HUES64 (cell line): ENCODE measurements around the gene MED16.

Experiments used
- H3K27ac ChIP-seq: 2 replicates; pipeline ENCODE4 v1.7.0; 2013; ENCODE audit warnings: low read depth, low read length, inconsistent platforms
- H3K27me3 ChIP-seq: 2 replicates; pipeline ENCODE4 v1.6.1; 2013; ENCODE audit warnings: mild to moderate bottlenecking, low read length; ENCODE audit not compliant: insufficient read depth
- H3K36me3 ChIP-seq: 2 replicates; pipeline ENCODE4 v1.6.1; 2013; ENCODE audit warnings: mild to moderate bottlenecking, low read length; ENCODE audit not compliant: insufficient read depth
- H3K4me1 ChIP-seq: 2 replicates; pipeline ENCODE4 v1.6.1; 2013; ENCODE audit warnings: mild to moderate bottlenecking, low read length, moderate library complexity; ENCODE audit not compliant: insufficient read depth
- H3K4me3 ChIP-seq: 2 replicates; pipeline ENCODE4 v1.5.1; 2013; ENCODE audit warnings: mild to moderate bottlenecking, low read length, moderate library complexity
- H3K9ac ChIP-seq: 2 replicates; pipeline ENCODE4 v1.6.1; 2013; ENCODE audit warnings: mild to moderate bottlenecking, low read depth, low read length
- H3K9me3 ChIP-seq: 2 replicates; pipeline ENCODE4 v1.6.1; 2013; ENCODE audit warnings: low read depth, low read length; ENCODE audit not compliant: insufficient read depth
- WGBS: fragments of 150-250, 120-280 bp; methylation state at CpG from one replicate; pipeline ENCODE4 v1.1.7; 2013; ENCODE audit warnings: missing lambda C conversion rate; 5-methylcytosine and 5-hydroxymethylcytosine counted together

The MED16 gene

GRCh38 chr19:917323-918151 lies 24.6 kb upstream of the MED16 start, which contains the start of gene KISS1R:
Gene KISS1R (plus strand): TSS chr19:917333. CDS start chr19:917503, 170 bp downstream.
- no peaks in the 10 kb centered on the region for H3K9me3 ChIP-seq
- H3K4me1 ChIP-seq, result peaks cover 2% of the 10 kb centered on the region; the same call in 1 of the 2 replicates
- H3K27ac ChIP-seq, result no peak within 1 kb of the TSS
- no peaks in the 10 kb centered on the region for H3K36me3 ChIP-seq
- WGBS, result under 1% methylated on average over 87 of the region's 87 CpGs
- H3K9ac ChIP-seq, result peak within 1 kb of the TSS; percentile 38; the same call in 1 of the 2 replicates
- H3K27me3 ChIP-seq, result peaks cover 50% of the 10 kb centered on the region
- peak within 1 kb of the TSS; percentile 67 for H3K4me3 ChIP-seq

GRCh38 chr19:916645-917322 lies 23.8 kb upstream of the MED16 start:
- no peak overlapping the region for H3K27ac ChIP-seq
- no peaks in the 10 kb centered on the region for H3K9me3 ChIP-seq
- peaks cover 50% of the 10 kb centered on the region for H3K27me3 ChIP-seq
- H3K4me1 ChIP-seq, result peaks cover 2% of the 10 kb centered on the region; the same call in 1 of the 2 replicates
- no peaks in the 10 kb centered on the region for H3K36me3 ChIP-seq
- peak overlapping the region; percentile 67 for H3K4me3 ChIP-seq
- peak overlapping the region; percentile 38; the same call in 1 of the 2 replicates for H3K9ac ChIP-seq
- WGBS, result 5% methylated on average over 32 of the region's 35 CpGs

GRCh38 chr19:913080-913748 lies 20.2 kb upstream of the MED16 start, which contains the start of gene R3HDM4:
Gene R3HDM4 (minus strand): TSS chr19:913219. CDS start chr19:913157, 62 bp downstream.
- Histone ChIP-seq H3K36me3 (no peaks in the 10 kb centered on the region), H3K9me3 (no peaks in the 10 kb centered on the region), H3K27ac (peak within 1 kb of the TSS; percentile 41; the same call in 1 of the 2 replicates), H3K9ac (peak within 1 kb of the TSS; percentile 47; the same call in 1 of the 2 replicates), H3K27me3 (peaks cover 18% of the 10 kb centered on the region), H3K4me3 (peak within 1 kb of the TSS; percentile 79), H3K4me1 (0 out of 2 replicates have a peak, but pooled peaks cover 4% of the 10 kb centered on the region)
- 2% methylated on average over 76 of the region's 76 CpGs for WGBS

GRCh38 chr19:912181-913079 lies 19.4 kb upstream of the MED16 start:
- peak overlapping the region; percentile 41; the same call in 1 of the 2 replicates for H3K27ac ChIP-seq
- WGBS, result 14% methylated on average over 49 of the region's 69 CpGs

GRCh38 chr19:911197-912033 lies 18.4 kb upstream of the MED16 start:
- Histone ChIP-seq H3K4me1 (0 out of 2 replicates have a peak, but pooled peaks cover 4% of the 10 kb centered on the region), H3K36me3 (no peaks in the 10 kb centered on the region), H3K9ac (no peak overlapping the region), H3K27me3 (no peaks in the 10 kb centered on the region), H3K9me3 (no peaks in the 10 kb centered on the region), H3K4me3 (peak overlapping the region; percentile 30), H3K27ac (no peak overlapping the region)
- 92% methylated on average over 53 of the region's 54 CpGs for WGBS

More at GRCh38 chr19:912181-913079, 19.4 kb upstream of the MED16 start:
- Histone ChIP-seq H3K4me3 (peak overlapping the region; percentile 79), H3K27me3 (peaks cover 10% of the 10 kb centered on the region), H3K36me3 (no peaks in the 10 kb centered on the region), H3K9me3 (no peaks in the 10 kb centered on the region), H3K9ac (0 out of 2 replicates have a peak overlapping the region, but pooled peaks have one; percentile 47), H3K4me1 (0 out of 2 replicates have a peak, but pooled peaks cover 4% of the 10 kb centered on the region)

- Histone ChIP-seq H3K27me3 (no peaks in the 10 kb centered on the region), H3K36me3 (no peaks in the 10 kb centered on the region), H3K4me3 (no peak overlapping the region), H3K9ac (no peak overlapping the region), H3K27ac (no peak overlapping the region), H3K4me1 (0 out of 2 replicates have a peak, but pooled peaks cover 4% of the 10 kb centered on the region), H3K9me3 (no peaks in the 10 kb centered on the region)
- 88% methylated on average over 14 of the region's 14 CpGs for WGBS
Measured at GRCh38 chr19:907183-907853, 14.3 kb upstream of the MED16 start.

GRCh38 chr19:906480-906879 lies 13.5 kb upstream of the MED16 start:
- Histone ChIP-seq H3K9ac (no peak overlapping the region), H3K27me3 (no peaks in the 10 kb centered on the region), H3K4me3 (no peak overlapping the region), H3K36me3 (no peaks in the 10 kb centered on the region; the same call in 1 of the 2 replicates), H3K9me3 (no peaks in the 10 kb centered on the region), H3K27ac (no peak overlapping the region), H3K4me1 (0 out of 2 replicates have a peak, but pooled peaks cover 4% of the 10 kb centered on the region)
- 96% methylated on average over 7 of the region's 7 CpGs for WGBS

GRCh38 chr19:904545-904944 lies 11.6 kb upstream of the MED16 start:
- 94% methylated on average over 8 of the region's 8 CpGs for WGBS

GRCh38 chr19:903266-903797 lies 10.3 kb upstream of the MED16 start:
- Histone ChIP-seq H3K4me1 (no peaks in the 10 kb centered on the region), H3K9me3 (no peaks in the 10 kb centered on the region), H3K36me3 (peaks cover 18% of the 10 kb centered on the region), H3K4me3 (no peak overlapping the region), H3K27me3 (no peaks in the 10 kb centered on the region), H3K27ac (no peak overlapping the region), H3K9ac (no peak overlapping the region)
- WGBS, result 77% methylated on average over 32 of the region's 32 CpGs

More at GRCh38 chr19:904545-904944, 11.6 kb upstream of the MED16 start:
- Histone ChIP-seq H3K4me3 (no peak overlapping the region), H3K9me3 (no peaks in the 10 kb centered on the region), H3K27me3 (no peaks in the 10 kb centered on the region), H3K4me1 (0 out of 2 replicates have a peak, but pooled peaks cover 4% of the 10 kb centered on the region), H3K36me3 (peaks cover 8% of the 10 kb centered on the region), H3K27ac (no peak overlapping the region), H3K9ac (no peak overlapping the region)
